ENCODE data around the gene PLAAT3. TPM values are rescaled to one million over a fixed set of nuclear protein-coding genes. Genes with fewer than 3 reads are reported as not detected.

PLAAT3 gene
- total and polyA plus RNA-seq, 2 donors from 2014 or later: 88.2 to 262 TPM

Other genes starting within 250 kb of the PLAAT3 start
- not detected for gene SLC22A9, start 244.6 kb downstream of the PLAAT3 start, total RNA-seq
- gene SLC22A9, start 244.6 kb downstream of the PLAAT3 start, polyA plus RNA-seq (ENCODE audit: insufficient read depth, low read depth, low replicate concordance): not detected
- 0.72 TPM for gene PLAAT5, start 123.3 kb downstream of the PLAAT3 start, total RNA-seq
- 7.6 TPM for gene PLAAT5, start 123.3 kb downstream of the PLAAT3 start, polyA plus RNA-seq (ENCODE audit: insufficient read depth, low read depth, low replicate concordance)
- 0.44 TPM for gene LGALS12, start 108.3 kb downstream of the PLAAT3 start, total RNA-seq
- gene LGALS12, start 108.3 kb downstream of the PLAAT3 start, polyA plus RNA-seq (ENCODE audit: insufficient read depth, low read depth, low replicate concordance): 0.32 TPM
- gene PLAAT4, start 77.6 kb downstream of the PLAAT3 start, total RNA-seq: 111 TPM
- 579 TPM for gene PLAAT4, start 77.6 kb downstream of the PLAAT3 start, polyA plus RNA-seq (ENCODE audit: insufficient read depth, low read depth, low replicate concordance)
- 1.3 TPM for gene PLAAT2, start 51.1 kb downstream of the PLAAT3 start, total RNA-seq
- 49.5 TPM for gene PLAAT2, start 51.1 kb downstream of the PLAAT3 start, polyA plus RNA-seq (ENCODE audit: insufficient read depth, low read depth, low replicate concordance)
- gene ATL3, start 56.9 kb upstream of the PLAAT3 start, total RNA-seq: 78.3 TPM
- gene ATL3, start 56.9 kb upstream of the PLAAT3 start, polyA plus RNA-seq (ENCODE audit: insufficient read depth, low read depth, low replicate concordance): 11.4 TPM
- 93.1 TPM for gene RTN3, start 67.1 kb upstream of the PLAAT3 start, total RNA-seq
- 109 TPM for gene RTN3, start 67.1 kb upstream of the PLAAT3 start, polyA plus RNA-seq (ENCODE audit: insufficient read depth, low read depth, low replicate concordance)
- gene ZFTA, start 154.3 kb upstream of the PLAAT3 start, total RNA-seq: 14.4 TPM
- 10.8 TPM for gene ZFTA, start 154.3 kb upstream of the PLAAT3 start, polyA plus RNA-seq (ENCODE audit: insufficient read depth, low read depth, low replicate concordance)
- gene SPINDOC, start 199.0 kb upstream of the PLAAT3 start, total RNA-seq: 10.9 TPM
- 14.2 TPM for gene SPINDOC, start 199.0 kb upstream of the PLAAT3 start, polyA plus RNA-seq (ENCODE audit: insufficient read depth, low read depth, low replicate concordance)
- gene MARK2, start 224.7 kb upstream of the PLAAT3 start, total RNA-seq: 42.6 TPM
- 11.7 TPM for gene MARK2, start 224.7 kb upstream of the PLAAT3 start, polyA plus RNA-seq (ENCODE audit: insufficient read depth, low read depth, low replicate concordance)